GM12878 (cell line): ENCODE data around the gene PAN3. TPM values are rescaled to one million over a fixed set of nuclear protein-coding genes. Genes with fewer than 3 reads are reported as not detected.
A peak's percentile ranks its signal among the peaks of the same experiment; 100 is the strongest.

Experiments
- ATAC-seq: fragments of 200-7000 bp; cut with Tn5 transposase; 3 replicates; pipeline ENCODE4 v1.9.1; 2020; ENCODE audit warnings: mild to moderate bottlenecking, moderate library complexity
- BruUV-seq: library from RNA; stranded (reverse); fragments of 400-500 nt; replicated peaks from 2 replicates; lab custom pipeline; 2021; lab: Mats Ljungman, UMichigan
- CTCF ChIA-PET: fragments of 300-600 bp; sonication (Branson Sonifier 250); formaldehyde crosslinking; extraction: SDS; loops from one replicate; lab custom pipeline; 2021; ENCODE audit warnings: inconsistent platforms; lab: Yijun Ruan, JAX
- POLR2A ChIA-PET: fragments of 350-600 bp; formaldehyde crosslinking; extraction: SDS; loops from one replicate; lab custom pipeline; 2021; ENCODE audit warnings: inconsistent platforms; lab: Charles Lee
- RAD21 ChIA-PET: fragments of 300-600 bp; sonication (Branson Sonifier 250); formaldehyde crosslinking; loops from one replicate; lab custom pipeline; 2023; ENCODE audit warnings: antibody characterized with exemption; ENCODE audit not compliant: unreplicated experiment; lab: Charles Lee
- SMC1A ChIA-PET: fragments of 300-600 bp; sonication (Branson Sonifier 250); formaldehyde crosslinking; loops from one replicate; lab custom pipeline; 2023; ENCODE audit not compliant: unreplicated experiment, uncharacterized antibody; lab: Charles Lee
- DNase-seq: peaks from one replicate; pipeline ENCODE4 v3.0.0-alpha.2; 2011; ENCODE audit warnings: low read depth, low spot score
- FAIRE-seq: peaks from 3 replicates; lab custom pipeline; 2011; peaks lifted over from hg19 to GRCh38; lab: Jason Lieb, UNC
- H2AFZ ChIP-seq: 2 replicates; pipeline ENCODE4 v1.6.0; 2011; ENCODE audit warnings: low read depth, low read length, control low read depth; ENCODE audit not compliant: control insufficient read depth
- H3K27ac ChIP-seq: 2 replicates; pipeline ENCODE4 v1.5.1; 2011; ENCODE audit warnings: control low read depth; ENCODE audit not compliant: control insufficient read depth, insufficient read depth
- H3K27me3 ChIP-seq, 2 experiments: replicated peaks in 1 of 2; 2 replicates each; pipeline versions ENCODE4 v1.6.0 to v1.6.1; 2011; ENCODE audit warnings: low read length in 1 of 2; ENCODE audit not compliant: control insufficient read depth in 2 of 2, insufficient read depth in 2 of 2
- H3K36me3 ChIP-seq, 2 experiments: 2 replicates each; pipeline ENCODE4 v1.5.1; 2011; ENCODE audit warnings: low read length in 1 of 2; ENCODE audit not compliant: control insufficient read depth in 2 of 2, insufficient read depth in 2 of 2
- H3K4me1 ChIP-seq: 2 replicates; pipeline ENCODE4 v1.6.1; 2011; ENCODE audit warnings: mild to moderate bottlenecking, low read length, moderate library complexity, mixed read lengths; ENCODE audit not compliant: control insufficient read depth, insufficient read depth
- H3K4me2 ChIP-seq: 2 replicates; pipeline ENCODE4 v1.6.0; 2011; ENCODE audit warnings: control low read depth; ENCODE audit not compliant: control insufficient read depth, insufficient read depth
- H3K4me3 ChIP-seq: fragments of 200-600 bp; sonication (generic); 2 replicates; pipeline ENCODE4 v1.5.1; 2016
- H3K79me2 ChIP-seq: 2 replicates; pipeline ENCODE4 v1.6.0; 2011; ENCODE audit warnings: low read length; ENCODE audit not compliant: control insufficient read depth, insufficient read depth
- H3K9ac ChIP-seq: 2 replicates; pipeline ENCODE4 v1.8.0; 2011; ENCODE audit warnings: low read length, control low read depth, mixed read lengths; ENCODE audit not compliant: control insufficient read depth, insufficient read depth
- H3K9me3 ChIP-seq: replicated peaks from 3 replicates; pipeline ENCODE4 v1.5.1; 2011; ENCODE audit warnings: mild to moderate bottlenecking, low read length; ENCODE audit not compliant: control insufficient read depth, insufficient read depth
- H4K20me1 ChIP-seq: 2 replicates; pipeline ENCODE4 v1.6.0; 2011; ENCODE audit not compliant: control insufficient read depth, insufficient read depth
- BACH1 ChIP-seq: fragments of 450-650 bp; IDR thresholded peaks from 2 replicates; pipeline ENCODE4 v1.6.1; 2017; ENCODE audit warnings: mild to moderate bottlenecking, borderline replicate concordance
- CHD4 ChIP-seq: fragments of 200-600 bp; sonication (generic); IDR thresholded peaks from 2 replicates; pipeline ENCODE4 v1.6.1; 2016; ENCODE audit warnings: mild to moderate bottlenecking
- JUNB ChIP-seq: IDR thresholded peaks from 2 replicates; pipeline ENCODE4 v1.6.1; 2016; ENCODE audit warnings: antibody characterized with exemption, mild to moderate bottlenecking
- NFIC ChIP-seq: IDR thresholded peaks from 2 replicates; pipeline ENCODE4 v1.6.1; 2012; ENCODE audit warnings: low read depth, mild to moderate bottlenecking, inconsistent platforms, low read length, moderate library complexity
- POLR2A ChIP-seq: IDR thresholded peaks from 2 replicates; pipeline ENCODE4 v1.6.1; 2011; ENCODE audit warnings: low read depth, mild to moderate bottlenecking, low read length
- RFX5 ChIP-seq: IDR thresholded peaks from 2 replicates; pipeline ENCODE4 v1.6.1; 2011; ENCODE audit warnings: low read depth, low read length, improper control_type of control experiment
- RUNX3 ChIP-seq: IDR thresholded peaks from 2 replicates; pipeline ENCODE4 v1.6.1; 2012; ENCODE audit warnings: low read length, inconsistent platforms
- SMARCA5 ChIP-seq: fragments of 450-650 bp; IDR thresholded peaks from 2 replicates; pipeline ENCODE4 v1.6.1; 2017; ENCODE audit warnings: mild to moderate bottlenecking
- SPI1 ChIP-seq: IDR thresholded peaks from 2 replicates; pipeline ENCODE4 v1.6.1; 2011; ENCODE audit warnings: low read depth, mild to moderate bottlenecking, low read length, moderate library complexity, borderline replicate concordance; ENCODE audit not compliant: insufficient read depth
- WGBS: methylation state at CpG from one replicate; pipeline ENCODE4 v1.1.6; 2016; ENCODE audit warnings: low lambda C conversion rate; ENCODE audit not compliant: insufficient replicate concordance, insufficient coverage; ENCODE audit errors: missing lambda C conversion rate; 5-methylcytosine and 5-hydroxymethylcytosine counted together
- in situ Hi-C: fragments of 300-500 bp; cut with MboI; formaldehyde crosslinking; loops from 9 replicates; pipeline ENCODE4 v1.14.3; 2018; ENCODE audit warnings: mixed read lengths
- intact Hi-C: fragments of 100-400 bp; cut with micrococcal nuclease; formaldehyde crosslinking; loops from one replicate; pipeline ENCODE4 v1.14.2; 2022; ENCODE audit not compliant: unreplicated experiment
- polyA plus RNA-seq, 11 experiments: library from polyadenylated mRNA; depleted of rRNA in 4 of 11; unstranded in 6 of 11; stranded (reverse) in 5 of 11; fragments of >200 nt; fragmentation: Nextera tagmentation in 4 of 11; fragmentation: Illumina TruSeq in 1 of 11; extraction: Ambion mirVana in 4 of 11; extraction: Trizol in 1 of 11; gene quantifications; 1 replicate in 1 of 11; 2 replicates in 10 of 11; pipeline versions ENCODE4 v1.2.1 to v1.2.3, GENCODE V29; 2011 to 2016; ENCODE audit warnings: inconsistent platforms in 2 of 11, missing spikeins in 2 of 11, low read depth in 1 of 11
- total RNA-seq, 4 experiments: library from RNA; depleted of rRNA in 3 of 4; stranded (reverse); fragments of >200 nt in 3 of 4; fragmentation: Illumina TruSeq in 1 of 4; extraction: Trizol in 1 of 4; gene quantifications; 2 replicates each; pipeline versions ENCODE4 v1.2.1 to v1.2.3, GENCODE V29; 2013 to 2021
- TF ChIP-seq, protein P1 (sequence below): fragments of 450-650 bp; IDR thresholded peaks from 2 replicates; pipeline ENCODE4 v1.6.1; 2014; ENCODE audit warnings: mild to moderate bottlenecking

PAN3 gene
- total and polyA plus RNA-seq, 10 of the 15 experiments (the other 5 are each of a cell fraction or from before 2014, with no cell fraction given): 13.0 to 33.3 (median 19.9) TPM

DNA sequence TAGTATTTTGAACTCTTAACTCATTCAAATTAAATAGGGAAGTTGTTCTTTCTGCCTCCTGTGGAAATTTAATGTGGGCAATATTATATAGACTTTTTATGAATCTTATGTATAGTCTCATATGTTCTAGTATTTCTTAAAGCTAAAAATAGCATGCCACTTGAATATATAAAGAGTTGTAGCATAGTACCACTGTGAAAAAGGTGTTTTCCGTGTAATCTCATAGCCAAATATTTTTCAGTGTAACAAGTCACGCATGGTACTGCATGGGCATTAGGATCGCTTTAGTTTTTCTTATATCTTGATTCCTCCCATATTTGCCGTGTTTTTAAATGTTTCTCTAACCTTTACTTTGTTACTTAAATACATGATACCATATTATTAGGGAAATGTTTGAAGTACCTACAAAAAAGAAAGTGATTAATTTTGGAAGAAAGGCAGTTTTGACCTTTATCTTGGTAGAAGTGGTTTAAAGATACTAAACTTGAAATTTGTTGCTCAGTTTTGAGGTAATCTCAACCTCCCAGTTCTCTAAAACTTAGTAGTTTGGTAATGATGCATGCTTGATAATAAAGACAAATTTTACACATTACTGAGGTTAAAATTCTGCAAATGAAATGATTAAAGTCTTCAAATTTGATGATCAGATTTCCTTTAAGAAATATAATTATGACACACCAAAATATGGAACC, 81.2 kb downstream of the PAN3 start:
- H3K4me1 ChIP-seq: 0 out of 2 replicates have a peak, but pooled peaks cover 3% of the 10 kb centered on the region

DNA sequence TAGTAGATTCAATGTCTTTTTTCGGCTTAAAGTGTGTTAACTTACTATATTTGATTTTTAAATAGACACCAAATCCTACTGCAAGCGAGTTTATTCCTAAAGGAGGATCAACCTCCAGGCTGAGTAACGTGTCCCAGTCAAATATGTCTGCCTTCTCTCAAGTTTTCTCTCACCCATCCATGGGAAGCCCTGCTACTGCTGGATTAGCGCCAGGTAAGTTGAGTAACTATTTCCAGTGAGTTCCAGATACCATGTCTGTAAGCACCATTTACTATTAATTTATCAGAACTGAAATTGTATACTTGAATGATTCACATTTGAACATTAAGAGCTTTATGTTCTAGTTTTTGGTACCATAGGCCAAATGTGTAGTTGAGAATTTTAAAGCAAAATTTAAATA, 81.8 kb downstream of the PAN3 start:
- in situ Hi-C loops: no loop called here
- DNase-seq (no peak), FAIRE-seq (no peak), ATAC-seq (no peak)
- Histone ChIP-seq H3K27ac (no peak overlapping the region), H3K79me2 (no peaks in the 10 kb centered on the region), H3K9ac (no peak overlapping the region), H3K4me1 (0 out of 2 replicates have a peak, but pooled peaks cover 3% of the 10 kb centered on the region), H2AFZ (no peak overlapping the region), H3K9me3 (no peaks in the 10 kb centered on the region), H4K20me1 (no peaks in the 10 kb centered on the region), H3K4me3 (no peak overlapping the region), H3K4me2 (no peak overlapping the region), H3K27me3 (no peaks in the 10 kb centered on the region), H3K36me3 (peaks cover 0 to 4% of the 10 kb centered on the region in 2 experiments; a peak in 2 of 4 replicates)
- 99% methylated on average over 4 of the region's 4 CpGs for WGBS
- ChIA-PET POLR2A (interaction anchor here (0.5 kb wide), 1 partner anchor 350 kb away, joined by 3 read pairs; no protein-coding TSS in a partner anchor), RAD21 (no interaction called here), SMC1A (no interaction called here), CTCF (interaction anchor here (0.7 kb wide), 1 partner anchor 1907 kb away, joined by 3 read pairs; no protein-coding TSS in a partner anchor)
- TF ChIP-seq CHD4 (no peak), BACH1 (no peak), RFX5 (no peak), SMARCA5 (no peak)
- TF ChIP-seq, protein P1, sequence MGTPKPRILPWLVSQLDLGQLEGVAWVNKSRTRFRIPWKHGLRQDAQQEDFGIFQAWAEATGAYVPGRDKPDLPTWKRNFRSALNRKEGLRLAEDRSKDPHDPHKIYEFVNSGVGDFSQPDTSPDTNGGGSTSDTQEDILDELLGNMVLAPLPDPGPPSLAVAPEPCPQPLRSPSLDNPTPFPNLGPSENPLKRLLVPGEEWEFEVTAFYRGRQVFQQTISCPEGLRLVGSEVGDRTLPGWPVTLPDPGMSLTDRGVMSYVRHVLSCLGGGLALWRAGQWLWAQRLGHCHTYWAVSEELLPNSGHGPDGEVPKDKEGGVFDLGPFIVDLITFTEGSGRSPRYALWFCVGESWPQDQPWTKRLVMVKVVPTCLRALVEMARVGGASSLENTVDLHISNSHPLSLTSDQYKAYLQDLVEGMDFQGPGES: no peak
- BruUV-seq: no TSS peak
- intact Hi-C loops: no loop called here

More for the DNA sequence above, 81.2 kb downstream of the PAN3 start:
- no peak overlapping the region for H3K4me3 ChIP-seq
- ChIA-PET RAD21 (no interaction called here), CTCF (interaction anchor here (1.2 kb wide), 1 partner anchor 35 kb away, joined by 3 read pairs; no protein-coding TSS in a partner anchor), SMC1A (no interaction called here)
- H3K36me3 ChIP-seq: peaks cover 0 to 4% of the 10 kb centered on the region in 2 experiments; a peak in 2 of 4 replicates
- H3K9me3 ChIP-seq: no peaks in the 10 kb centered on the region
- no peaks in the 10 kb centered on the region for H4K20me1 ChIP-seq
- no peak overlapping the region for H3K27ac ChIP-seq
- no peak overlapping the region for H2AFZ ChIP-seq
- H3K4me2 ChIP-seq: no peak overlapping the region
- WGBS: 95% methylated on average over 4 of the region's 4 CpGs
- in situ Hi-C loops (no loop called here), intact Hi-C loops (loop anchor here (5.0 kb wide), 1 partner anchor 37 kb away; no protein-coding TSS in a partner anchor)
- no peak overlapping the region for H3K9ac ChIP-seq
- BruUV-seq: no TSS peak
- H3K27me3 ChIP-seq: no peaks in the 10 kb centered on the region
- peak; percentile 51 for ATAC-seq
- no peak for FAIRE-seq
- no peak for DNase-seq
- H3K79me2 ChIP-seq: no peaks in the 10 kb centered on the region
- TF ChIP-seq SPI1 (peak; percentile 38; the same call in 1 of the 2 replicates), RFX5 (no peak), JUNB (peak; percentile 50), RUNX3 (peak; percentile 63; the same call in 1 of the 2 replicates), NFIC (peak; percentile 53; the same call in 1 of the 2 replicates), POLR2A (no peak)
- TF ChIP-seq, all 136 proteins: peak for 4
- POLR2A ChIA-PET: interaction anchor here (0.5 kb wide), 1 partner anchor 351 kb away, joined by 3 read pairs; no protein-coding TSS in a partner anchor
